Raji (cell line): ENCODE data around the gene PRICKLE3.

Source experiments
- POLR2A ChIP-seq: IDR thresholded peaks from 2 replicates; pipeline ENCODE4 v1.6.1; 2011; ENCODE audit warnings: low read depth, low read length, control low read depth; ENCODE audit not compliant: insufficient read depth

The PRICKLE3 gene

GRCh38 chrX:49176421-49177326 lies 9.5 kb downstream of the PRICKLE3 start:
- no peak for TF ChIP-seq POLR2A

- no peak for TF ChIP-seq POLR2A
Measured at GRCh38 chrX:49175435-49176274, 10.5 kb downstream of the PRICKLE3 start.

GRCh38 chrX:49174723-49175122 lies 11.4 kb downstream of the PRICKLE3 start:
- no peak for TF ChIP-seq POLR2A

- peak; percentile 12; the same call in 1 of the 2 replicates for TF ChIP-seq POLR2A
Measured at GRCh38 chrX:49172280-49172780, 13.8 kb downstream of the PRICKLE3 start.

- peak; percentile 48 for TF ChIP-seq POLR2A
Measured at GRCh38 chrX:49171752-49172279, 14.4 kb downstream of the PRICKLE3 start, which contains the start of gene PLP2. PLP2 (plus strand) TSS chrX:49171898; CDS start chrX:49172001, 103 bp downstream.

- no peak for TF ChIP-seq POLR2A
Measured at GRCh38 chrX:49167740-49168108, 18.4 kb downstream of the PRICKLE3 start.

GRCh38 chrX:49166914-49167739 lies 19.0 kb downstream of the PRICKLE3 start:
- TF ChIP-seq POLR2A, result 0 out of 2 replicates have a peak, but pooled peaks have one; percentile 20

- no peak for TF ChIP-seq POLR2A
Measured at GRCh38 chrX:49165901-49166881, 20.0 kb downstream of the PRICKLE3 start.

- TF ChIP-seq POLR2A, result no peak
Measured at GRCh38 chrX:49164589-49165360, 21.4 kb downstream of the PRICKLE3 start.

- TF ChIP-seq POLR2A, result peak; percentile 32; the same call in 1 of the 2 replicates
Measured at GRCh38 chrX:49163555-49164419, 22.4 kb downstream of the PRICKLE3 start.

GRCh38 chrX:49162620-49163019 lies 23.6 kb downstream of the PRICKLE3 start, which contains the start of gene MAGIX:
MAGIX (plus strand) TSS chrX:49162758; CDS start chrX:49162890, 132 bp downstream.
- no peak for TF ChIP-seq POLR2A

GRCh38 chrX:49161632-49162031 lies 24.5 kb downstream of the PRICKLE3 start:
- no peak for TF ChIP-seq POLR2A

GRCh38 chrX:49160908-49161307 lies 25.3 kb downstream of the PRICKLE3 start:
- no peak for TF ChIP-seq POLR2A
